Islet precursor cell (in vitro differentiated cells): ENCODE results near the gene MAGEA2.
"Not testable (repeated sequence)": the region's sequence is repeated elsewhere in the genome, so short reads cannot be mapped to it uniquely, and the experiment has no call there.

Experiments
- DNase-seq: peaks from one replicate; pipeline ENCODE4 v3.0.0-alpha.2; 2018

MAGEA2 gene

GRCh38 chrX:152753686-152754650 lies at the start of gene MAGEA2:
MAGEA2 (minus strand) TSS chrX:152753842; CDS start chrX:152751363, 2,479 bp downstream.
- DNase-seq: not testable (repeated sequence)

GRCh38 chrX:152798945-152799344 lies 45.3 kb upstream of the MAGEA2 start:
- DNase-seq: no peak

GRCh38 chrX:152787062-152787461 lies 33.4 kb upstream of the MAGEA2 start:
- not testable (repeated sequence) for DNase-seq

- DNase-seq: not testable (repeated sequence)
Observed at GRCh38 chrX:152769549-152770289, 16.1 kb upstream of the MAGEA2 start, which contains the start of gene MAGEA6. MAGEA6 (minus strand) TSS chrX:152769689; CDS start chrX:152767650, 2,039 bp downstream.

- DNase-seq: peak; percentile 17
Observed at GRCh38 chrX:152766562-152766961, 12.9 kb upstream of the MAGEA2 start.

- DNase-seq: not testable (repeated sequence)
Observed at GRCh38 chrX:152761582-152761981, 7.9 kb upstream of the MAGEA2 start.

- not testable (repeated sequence) for DNase-seq
Observed at GRCh38 chrX:152759544-152759943, 5.9 kb upstream of the MAGEA2 start.

GRCh38 chrX:152758918-152759317 lies 5.3 kb upstream of the MAGEA2 start, which contains the start of gene CSAG3:
CSAG3 (plus strand) TSS chrX:152759218.
- DNase-seq: not testable (repeated sequence)

- not testable (repeated sequence) for DNase-seq
Observed at GRCh38 chrX:152754871-152755270, 1.2 kb upstream of the MAGEA2 start.

GRCh38 chrX:152738560-152738959 lies 15.1 kb downstream of the MAGEA2 start:
- DNase-seq: no peak

GRCh38 chrX:152736528-152736927 lies 17.1 kb downstream of the MAGEA2 start:
- DNase-seq: not testable (repeated sequence)

GRCh38 chrX:152735860-152736511 lies 17.7 kb downstream of the MAGEA2 start:
- DNase-seq: peak; percentile 30

GRCh38 chrX:152735101-152735500 lies 18.5 kb downstream of the MAGEA2 start:
- DNase-seq: no peak

GRCh38 chrX:152734143-152734858 lies 19.3 kb downstream of the MAGEA2 start:
- DNase-seq: peak; percentile 35

GRCh38 chrX:152733261-152733975 lies 20.2 kb downstream of the MAGEA2 start, which contains the start of the genes CSAG1 and MAGEA12:
CSAG1 (minus strand) TSS chrX:152733721; CDS start chrX:152732460, 1,261 bp downstream.
MAGEA12 (plus strand) TSS chrX:152733757; CDS start chrX:152736162, 2,405 bp downstream.
- no peak for DNase-seq

- no peak for DNase-seq
Observed at GRCh38 chrX:152725409-152725808, 28.2 kb downstream of the MAGEA2 start.

- DNase-seq: not testable (repeated sequence)
Observed at GRCh38 chrX:152713815-152714787, 39.5 kb downstream of the MAGEA2 start, which contains the start of gene MAGEA2B. MAGEA2B (plus strand) TSS chrX:152714628; CDS start chrX:152717107, 2,479 bp downstream.

- DNase-seq: not testable (repeated sequence)
Observed at GRCh38 chrX:152713195-152713594, 40.4 kb downstream of the MAGEA2 start.

GRCh38 chrX:152709173-152709572 lies 44.5 kb downstream of the MAGEA2 start, which contains the start of gene CSAG2:
CSAG2 (minus strand) TSS chrX:152709273; CDS start chrX:152709112, 161 bp downstream.
- DNase-seq: not testable (repeated sequence)
